ENCODE results near the gene SNAP25. TPM values are rescaled to one million over a fixed set of nuclear protein-coding genes. Genes with fewer than 3 reads are reported as not detected.
A peak's percentile ranks its signal among the peaks of the same experiment; 100 is the strongest.

The SNAP25 gene
- total RNA-seq (1 to 10 TPM; 1.5 to 3.7 TPM), polyA plus RNA-seq (ENCODE audit: insufficient read length in 6 of 6) (10 to 100 TPM in 3 of 6 donors, 1 to 10 TPM in 3; 5.3 to 11.7 (median 9.1) TPM)
- long read RNA-seq, donor 1, partial matches to known transcripts = 0 of 3 reads
- long read RNA-seq, donor 1, other reads (novel, unspliced or antisense) = 0 of 3 reads
- long read RNA-seq, donor 2 = 0 reads
- long read RNA-seq, donor 3, partial matches to known transcripts = 0 of 3 reads
- long read RNA-seq, donor 3, other reads (novel, unspliced or antisense) = 0 of 3 reads
- long read RNA-seq, donor 4, partial matches to known transcripts = 0 of 5 reads
- long read RNA-seq, donor 4, other reads (novel, unspliced or antisense) = 2 of 5 reads
- long read RNA-seq, donor 5 = 0 reads
- long read RNA-seq, donor 6, partial matches to known transcripts = 0 of 3 reads
- long read RNA-seq, donor 6, other reads (novel, unspliced or antisense) = 0 of 3 reads
- long read RNA-seq, donor 7, partial matches to known transcripts = 0 of 1 reads
- long read RNA-seq, donor 7, other reads (novel, unspliced or antisense) = 0 of 1 reads
- long read RNA-seq, donor 8 = 0 reads
- long read RNA-seq, donor 9 = 0 reads
- long read RNA-seq, donor 10, partial matches to known transcripts = 0 of 1 reads
- long read RNA-seq, donor 10, other reads (novel, unspliced or antisense) = 0 of 1 reads
- long read RNA-seq, donor 11 = 0 reads
- long read RNA-seq, donor 12 = 0 reads

DNA sequence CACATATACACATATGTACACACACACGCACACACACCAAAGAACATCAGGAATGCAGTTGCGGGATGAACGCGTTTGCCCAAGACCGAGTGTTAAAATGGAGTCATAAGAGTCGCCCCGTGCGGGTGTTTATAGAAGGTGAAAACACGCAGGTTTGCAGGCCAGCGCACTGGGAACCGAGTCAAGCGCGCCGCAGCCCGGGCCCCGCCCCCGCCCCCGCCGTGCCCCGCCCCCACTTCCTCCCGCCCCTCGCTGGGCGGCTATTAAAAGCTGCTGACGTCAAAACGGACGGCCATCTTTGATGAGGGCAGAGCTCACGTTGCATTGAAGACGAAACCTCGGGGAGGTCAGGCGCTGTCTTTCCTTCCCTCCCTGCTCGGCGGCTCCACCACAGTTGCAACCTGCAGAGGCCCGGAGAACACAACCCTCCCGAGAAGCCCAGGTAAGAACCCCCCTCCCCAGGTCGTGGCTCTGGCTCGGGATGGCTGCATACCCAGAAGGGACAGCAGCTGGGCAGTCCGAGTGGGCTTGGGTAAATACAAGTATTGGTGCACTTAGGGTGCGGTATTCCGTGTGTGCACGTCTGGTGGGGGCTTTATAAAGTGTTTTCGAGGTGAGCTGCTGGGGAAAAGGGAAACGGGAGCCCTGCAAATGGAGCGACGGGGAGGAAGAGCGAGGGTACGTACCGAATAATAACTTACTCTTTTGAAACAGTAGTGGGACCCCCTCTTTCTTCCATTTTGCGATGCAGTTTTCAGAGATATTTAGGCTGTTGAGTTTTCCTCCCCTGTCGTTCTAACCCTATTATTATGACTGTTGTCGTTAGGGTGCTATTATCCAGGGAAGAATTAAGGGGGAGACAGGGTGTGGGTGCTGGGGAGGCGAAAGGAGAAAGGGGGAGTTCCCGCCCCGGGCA lies at the start of gene SNAP25:
TSS of gene SNAP25 (plus strand) at position 295 of the 916 bp plus-strand sequence. CDS start 56,662 bp downstream, outside the sequence.
- ATAC-seq (peak; percentile 71), DNase-seq (peak; percentile 44 to 87 (median 65))
- Histone ChIP-seq H3K9me3 (no peaks in the 10 kb centered on the region), H3K27ac (peak within 1 kb of the TSS; percentile 3 to 48), H3K4me3 (peak within 1 kb of the TSS; percentile 22 to 25), H3K27me3 (peaks cover 14 to 91% of the 10 kb centered on the region in 2 donors), H3K36me3 (no peaks in the 10 kb centered on the region), H3K4me1 (peaks cover 2 to 15% of the 10 kb centered on the region in 2 donors)
- intact Hi-C loops (cut with DNase I) = no loop called here
- TF ChIP-seq, protein P1, sequence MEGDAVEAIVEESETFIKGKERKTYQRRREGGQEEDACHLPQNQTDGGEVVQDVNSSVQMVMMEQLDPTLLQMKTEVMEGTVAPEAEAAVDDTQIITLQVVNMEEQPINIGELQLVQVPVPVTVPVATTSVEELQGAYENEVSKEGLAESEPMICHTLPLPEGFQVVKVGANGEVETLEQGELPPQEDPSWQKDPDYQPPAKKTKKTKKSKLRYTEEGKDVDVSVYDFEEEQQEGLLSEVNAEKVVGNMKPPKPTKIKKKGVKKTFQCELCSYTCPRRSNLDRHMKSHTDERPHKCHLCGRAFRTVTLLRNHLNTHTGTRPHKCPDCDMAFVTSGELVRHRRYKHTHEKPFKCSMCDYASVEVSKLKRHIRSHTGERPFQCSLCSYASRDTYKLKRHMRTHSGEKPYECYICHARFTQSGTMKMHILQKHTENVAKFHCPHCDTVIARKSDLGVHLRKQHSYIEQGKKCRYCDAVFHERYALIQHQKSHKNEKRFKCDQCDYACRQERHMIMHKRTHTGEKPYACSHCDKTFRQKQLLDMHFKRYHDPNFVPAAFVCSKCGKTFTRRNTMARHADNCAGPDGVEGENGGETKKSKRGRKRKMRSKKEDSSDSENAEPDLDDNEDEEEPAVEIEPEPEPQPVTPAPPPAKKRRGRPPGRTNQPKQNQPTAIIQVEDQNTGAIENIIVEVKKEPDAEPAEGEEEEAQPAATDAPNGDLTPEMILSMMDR (IDR thresholded peaks at IDR 0.05) = no peak

DNA sequence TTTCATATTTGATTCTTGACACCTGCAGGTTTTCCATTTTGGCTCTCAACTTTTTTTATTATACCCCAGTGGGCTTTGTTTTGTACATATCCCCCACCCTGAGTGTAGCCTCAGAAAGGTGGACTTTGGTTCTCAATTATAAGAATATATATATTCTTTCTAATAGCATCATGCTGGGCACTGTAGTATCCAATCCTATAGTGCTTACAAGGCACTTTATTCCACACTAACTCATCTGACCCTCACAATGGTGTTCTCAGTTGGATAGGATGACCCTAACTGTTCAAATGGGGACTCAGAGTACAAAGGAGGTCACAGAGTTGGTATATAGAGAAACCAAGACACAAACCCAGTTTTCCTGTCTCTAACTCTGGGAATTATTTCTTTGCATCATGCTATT lies 48.9 kb upstream of the SNAP25 start:
- intact Hi-C loops (cut with DNase I) = no loop called here
- no peak overlapping the region for H3K4me3 ChIP-seq
- peaks cover 0 to 6% of the 10 kb centered on the region in 2 donors for H3K9me3 ChIP-seq
- TF ChIP-seq, protein P1 (IDR thresholded peaks at IDR 0.05) = no peak
- no peaks in the 10 kb centered on the region for H3K4me1 ChIP-seq
- ATAC-seq = no peak
- DNase-seq = no peak
- peaks cover 0 to 38% of the 10 kb centered on the region in 2 donors for H3K27me3 ChIP-seq
- no peaks in the 10 kb centered on the region for H3K36me3 ChIP-seq
- no peak overlapping the region for H3K27ac ChIP-seq

DNA sequence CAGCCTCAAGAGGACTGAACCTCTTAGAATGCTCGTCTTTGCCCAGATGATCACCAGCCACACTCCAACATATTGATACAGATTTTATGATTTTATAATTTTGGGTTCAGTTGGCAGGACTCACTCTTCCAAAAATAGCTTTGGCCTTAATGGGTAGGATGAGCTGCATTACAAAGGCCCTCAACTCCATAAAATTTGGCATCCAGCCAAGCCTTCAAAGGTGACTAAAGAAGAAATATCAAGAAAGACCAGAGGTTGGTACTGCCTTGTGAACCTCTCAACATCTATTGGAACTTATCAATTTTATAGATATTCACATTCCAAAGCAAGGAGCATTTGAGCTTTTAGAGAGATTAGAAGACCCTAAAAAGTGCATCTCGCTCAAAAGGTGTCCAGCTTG lies 48.4 kb upstream of the SNAP25 start:
- intact Hi-C loops (cut with DNase I) = no loop called here
- Histone ChIP-seq H3K36me3 (no peaks in the 10 kb centered on the region), H3K9me3 (peaks cover 0 to 6% of the 10 kb centered on the region in 2 donors), H3K4me1 (no peaks in the 10 kb centered on the region), H3K27me3 (peaks cover 0 to 38% of the 10 kb centered on the region in 2 donors), H3K27ac (no peak overlapping the region), H3K4me3 (no peak overlapping the region)
- ATAC-seq (no peak), DNase-seq (no peak)
- TF ChIP-seq, protein P1 (IDR thresholded peaks at IDR 0.05) = no peak

DNA sequence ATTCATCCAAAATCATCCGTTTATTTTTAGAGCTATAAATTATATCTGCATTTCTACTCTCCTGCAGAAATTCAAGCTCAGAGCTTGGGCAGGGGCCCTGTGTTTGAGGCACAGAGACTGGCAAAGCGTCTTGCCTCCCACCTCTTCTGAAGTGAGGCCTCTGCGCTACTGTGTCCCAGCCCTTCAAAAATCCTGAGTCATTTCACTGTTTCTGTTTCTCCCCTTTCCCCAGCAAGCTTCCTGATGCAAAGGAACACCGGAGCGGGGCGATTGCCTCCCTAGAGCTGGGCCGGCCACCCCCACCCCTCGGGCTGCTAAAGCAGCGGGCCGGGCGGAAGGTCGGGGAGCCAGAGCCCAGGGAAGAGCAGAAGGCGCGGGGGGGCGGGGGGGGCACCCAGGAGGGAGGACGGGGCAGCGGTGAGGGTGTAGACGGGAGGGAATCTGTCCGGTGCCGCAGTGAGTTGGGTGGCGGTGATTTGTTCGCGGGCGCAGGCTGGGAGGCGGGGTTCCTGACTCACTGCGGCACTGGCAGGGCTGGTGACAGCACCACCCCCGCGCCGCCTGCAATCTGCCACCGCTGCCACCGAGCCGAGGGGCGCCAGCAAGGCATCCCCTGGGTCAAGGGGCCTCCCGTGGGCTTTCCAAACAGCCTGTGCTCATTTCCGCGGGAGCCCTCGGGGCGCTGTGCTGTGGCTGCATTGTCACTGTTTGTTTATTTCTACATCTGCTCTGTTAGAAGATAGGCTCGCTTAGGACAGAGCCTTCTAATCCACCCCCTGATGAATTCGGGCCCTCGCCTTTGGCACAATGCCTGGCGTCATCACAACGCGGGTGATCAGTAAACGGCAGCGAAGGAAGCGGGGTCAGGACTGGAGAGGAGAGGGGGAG lies 46.5 kb upstream of the SNAP25 start:
- peak; percentile 88 for ATAC-seq
- Histone ChIP-seq H3K27me3 (peaks cover 0 to 38% of the 10 kb centered on the region in 2 donors), H3K4me3 (peak overlapping the region; percentile 2 to 21), H3K27ac (no peak overlapping the region), H3K4me1 (no peaks in the 10 kb centered on the region), H3K36me3 (no peaks in the 10 kb centered on the region), H3K9me3 (no peaks in the 10 kb centered on the region)
- intact Hi-C loops (cut with DNase I) = no loop called here
- TF ChIP-seq, protein P1 (IDR thresholded peaks at IDR 0.05) = no peak
- peak in 3 of 4 donors; percentile 39 to 83 (median 39) for DNase-seq
